ENCODE results near the gene POU5F1.
"Not testable (repeated sequence)": the region's sequence is repeated elsewhere in the genome, so short reads cannot be mapped to it uniquely, and the experiment has no call there.

The POU5F1 gene

GRCh38 chr6:31169123-31169857 is 1.2 kb downstream of the POU5F1 start:
- no peak for DNase-seq (ENCODE audit: low read depth, low spot score)

DNA sequence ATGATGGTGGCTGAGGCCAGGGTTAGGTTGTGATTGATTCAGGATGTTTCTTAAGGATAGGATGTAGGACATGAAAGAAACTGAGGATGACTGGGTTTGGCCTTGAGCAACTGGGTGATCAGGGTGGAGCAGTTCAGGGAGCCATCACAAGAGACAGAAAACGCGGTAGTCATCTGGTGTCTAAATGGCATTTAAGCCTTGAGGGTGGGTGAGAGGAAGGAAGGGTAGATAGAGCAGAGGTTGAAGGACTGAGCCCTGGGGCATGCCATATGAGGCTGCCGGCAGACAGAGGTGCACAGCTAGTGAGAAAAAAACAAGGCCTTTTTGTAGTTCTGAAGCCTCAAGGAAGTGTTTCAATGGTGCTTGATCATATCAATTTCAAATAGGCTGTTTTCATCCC is 1.9 kb downstream of the POU5F1 start:
- DNase-seq (ENCODE audit: low read depth, low spot score) = no peak

GRCh38 chr6:31165986-31166385 is 4.5 kb downstream of the POU5F1 start:
- no peak for DNase-seq (ENCODE audit: low read depth, low spot score)

DNA sequence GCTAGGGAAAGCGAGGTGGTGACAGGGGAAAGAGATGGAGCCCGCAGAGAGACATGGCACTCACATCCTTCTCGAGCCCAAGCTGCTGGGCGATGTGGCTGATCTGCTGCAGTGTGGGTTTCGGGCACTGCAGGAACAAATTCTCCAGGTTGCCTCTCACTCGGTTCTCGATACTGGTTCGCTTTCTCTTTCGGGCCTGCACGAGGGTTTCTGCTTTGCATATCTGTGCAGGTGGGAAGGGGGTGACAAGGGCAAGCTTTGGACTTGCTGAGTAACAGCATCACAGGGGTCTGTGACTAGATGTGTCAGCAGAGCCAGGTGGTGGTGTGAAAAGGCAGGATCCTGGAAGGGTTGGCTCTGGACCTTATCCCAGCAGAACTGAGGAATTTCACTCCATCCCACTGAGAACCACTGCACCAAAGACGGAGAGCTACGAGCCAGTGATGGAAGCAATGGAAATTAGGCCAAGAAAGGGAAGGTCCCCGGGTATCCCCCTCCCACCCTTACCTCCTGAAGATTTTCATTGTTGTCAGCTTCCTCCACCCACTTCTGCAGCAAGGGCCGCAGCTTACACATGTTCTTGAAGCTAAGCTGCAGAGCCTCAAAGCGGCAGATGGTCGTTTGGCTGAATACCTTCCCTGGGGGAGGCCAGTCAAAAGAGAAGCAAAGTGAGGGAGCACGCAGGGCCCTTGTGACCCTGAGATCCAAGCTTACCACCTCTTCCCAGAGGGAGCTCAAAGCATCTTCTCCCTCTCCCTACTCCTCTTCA is 5.2 kb downstream of the POU5F1 start:
- not testable (repeated sequence) for DNase-seq (ENCODE audit: low read depth, low spot score)

DNA sequence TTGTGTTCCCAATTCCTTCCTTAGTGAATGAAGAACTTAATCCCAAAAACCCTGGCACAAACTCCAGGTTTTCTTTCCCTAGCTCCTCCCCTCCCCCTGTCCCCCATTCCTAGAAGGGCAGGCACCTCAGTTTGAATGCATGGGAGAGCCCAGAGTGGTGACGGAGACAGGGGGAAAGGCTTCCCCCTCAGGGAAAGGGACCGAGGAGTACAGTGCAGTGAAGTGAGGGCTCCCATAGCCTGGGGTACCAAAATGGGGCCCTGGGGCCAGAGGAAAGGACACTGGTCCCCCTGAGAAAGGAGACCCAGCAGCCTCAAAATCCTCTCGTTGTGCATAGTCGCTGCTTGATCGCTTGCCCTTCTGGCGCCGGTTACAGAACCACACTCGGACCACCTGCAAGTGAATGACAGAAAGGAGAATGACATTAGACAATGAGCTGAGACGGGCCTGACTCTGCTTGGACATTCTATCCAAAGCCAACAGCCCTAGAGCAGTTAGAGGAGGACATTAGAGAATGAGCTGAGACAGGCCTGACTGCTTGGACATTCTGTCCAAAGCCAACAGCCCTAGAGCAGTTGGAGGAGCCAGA is 5.9 kb downstream of the POU5F1 start:
- not testable (repeated sequence) for DNase-seq (ENCODE audit: low read depth, low spot score)

DNA sequence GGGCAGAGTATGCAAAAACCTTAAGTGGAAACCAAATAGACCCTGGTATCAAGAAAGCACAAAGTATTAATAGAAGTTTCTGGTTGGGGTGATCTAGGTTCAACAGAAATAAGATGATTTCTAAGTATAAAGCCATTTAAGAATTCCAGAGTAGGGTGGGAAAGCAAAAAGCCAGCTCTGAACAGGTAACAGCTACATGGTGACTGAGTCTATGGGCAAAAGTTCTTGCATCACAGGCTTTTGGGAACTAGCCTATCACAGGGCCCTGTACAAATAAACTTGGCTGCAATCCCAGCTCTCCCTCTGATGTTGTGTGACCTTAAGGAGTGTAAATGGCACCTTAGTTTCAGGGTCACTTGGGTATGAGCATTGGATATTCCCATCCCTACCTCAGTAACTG is 6.6 kb downstream of the POU5F1 start:
- no peak for DNase-seq (ENCODE audit: low read depth, low spot score)

GRCh38 chr6:31162463-31163165 is 7.9 kb downstream of the POU5F1 start:
- no peak for DNase-seq (ENCODE audit: low read depth, low spot score)

GRCh38 chr6:31161216-31162126 is 9.0 kb downstream of the POU5F1 start:
- DNase-seq (ENCODE audit: low read depth, low spot score) = no peak

- no peak for DNase-seq (ENCODE audit: low read depth, low spot score)
These were observed 11.3 kb downstream of the POU5F1 start for GRCh38 chr6:31158863-31159855.

DNA sequence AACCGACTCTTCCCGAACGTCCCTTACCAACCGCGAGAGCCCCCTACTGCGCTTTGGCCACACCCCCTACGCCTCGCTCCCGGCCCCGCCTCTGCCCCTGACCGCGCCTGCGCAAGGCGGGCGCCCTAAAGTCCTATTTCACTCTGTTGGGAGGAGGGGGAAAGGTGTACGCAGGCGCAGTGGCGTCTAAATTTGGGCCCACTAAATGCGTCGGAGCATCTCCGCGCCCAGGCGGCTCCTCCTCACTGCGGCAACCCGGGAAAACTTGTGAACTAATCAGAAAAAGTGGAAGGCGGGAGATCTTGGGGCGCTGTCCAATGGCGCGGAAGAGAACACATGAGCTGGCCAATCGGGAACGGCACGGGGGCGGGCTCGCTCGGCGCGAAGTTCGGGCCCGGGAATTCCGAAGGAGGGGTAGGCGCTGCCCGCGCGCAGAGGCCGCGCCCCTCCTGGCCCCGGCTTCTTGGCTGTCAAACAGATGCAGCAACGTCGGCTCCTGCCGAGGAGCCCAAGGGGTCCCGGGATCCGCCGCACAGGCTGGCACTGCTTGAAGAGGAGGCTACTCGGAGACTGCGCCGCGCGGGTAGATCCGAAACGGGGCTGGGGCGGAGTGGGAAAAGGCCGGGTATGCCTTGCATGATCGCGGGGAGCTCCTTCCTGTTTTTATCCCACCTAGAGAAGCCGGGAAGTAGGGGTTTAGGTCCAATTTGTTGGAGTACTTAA is 12.2 kb downstream of the POU5F1 start, which contains the start of gene TCF19:
TSS of gene TCF19 (plus strand) at position 450 of the 723 bp plus-strand sequence. CDS start 881 bp downstream, outside the sequence.
- DNase-seq (ENCODE audit: low read depth, low spot score) = no peak

GRCh38 chr6:31157513-31158139 is 12.9 kb downstream of the POU5F1 start, which contains the start of gene CCHCR1:
TSS of gene CCHCR1 (minus strand) at chr6:31157802. CDS start at chr6:31157600, 202 bp downstream.
- DNase-seq (ENCODE audit: low read depth, low spot score) = no peak

DNA sequence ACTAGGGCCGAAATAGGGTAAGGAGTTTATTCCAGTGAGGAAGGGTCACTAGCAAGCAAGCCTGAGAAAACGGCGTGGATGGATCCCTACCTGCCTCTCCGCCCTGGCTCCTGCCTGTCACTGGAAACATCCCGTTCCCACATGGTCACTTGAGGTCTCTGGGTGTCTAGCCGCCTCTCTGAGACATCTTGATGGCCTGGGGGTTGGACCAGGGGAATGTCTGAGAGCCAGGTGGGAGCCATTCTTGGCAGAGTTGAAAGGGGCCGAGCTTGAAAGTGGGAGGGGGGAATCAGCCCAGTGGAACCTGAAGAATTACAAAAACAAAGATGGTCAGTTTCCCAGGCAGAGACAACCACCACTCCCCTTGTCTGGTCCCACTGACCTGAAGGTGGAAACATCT is 13.8 kb downstream of the POU5F1 start:
- no peak for DNase-seq (ENCODE audit: low read depth, low spot score)

GRCh38 chr6:31154436-31154835 is 16.0 kb downstream of the POU5F1 start:
- DNase-seq (ENCODE audit: low read depth, low spot score) = no peak

- no peak for DNase-seq (ENCODE audit: low read depth, low spot score)
These were observed 17.7 kb downstream of the POU5F1 start for GRCh38 chr6:31152781-31153180.

- no peak for DNase-seq (ENCODE audit: low read depth, low spot score)
These were observed 20.5 kb downstream of the POU5F1 start for GRCh38 chr6:31149827-31150447.

GRCh38 chr6:31145386-31145785 is 25.1 kb downstream of the POU5F1 start:
- no peak for DNase-seq (ENCODE audit: low read depth, low spot score)

DNA sequence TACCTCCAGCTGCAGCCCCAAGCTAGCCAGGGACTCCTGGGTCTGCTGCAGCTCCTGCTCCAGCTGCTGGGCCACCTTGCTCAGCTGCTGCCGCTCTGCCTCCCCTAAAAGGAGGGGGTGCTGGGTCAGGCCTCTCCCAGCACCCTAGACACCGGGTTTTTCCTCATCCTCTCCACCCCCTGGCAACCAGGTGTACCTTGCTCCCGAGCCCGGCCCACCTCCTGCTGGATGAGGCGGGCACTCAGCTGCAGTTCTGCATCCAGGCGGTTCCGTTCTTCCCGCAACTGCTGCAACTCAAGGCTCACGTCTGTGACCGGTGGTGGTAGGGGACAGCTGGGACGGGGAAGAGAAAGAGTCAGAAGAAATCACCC is 25.5 kb downstream of the POU5F1 start:
- no peak for DNase-seq (ENCODE audit: low read depth, low spot score)
